Suppressor macrophage treated with lipopolysaccharide for 4 hours (primary cell): ENCODE measurements around the gene ERGIC1.
"Not testable (repeated sequence)": the region's sequence is repeated elsewhere in the genome, so short reads cannot be mapped to it uniquely, and the experiment has no call there.

ENCODE experiments used
- DNase-seq: peaks from one replicate; pipeline ENCODE4 v3.0.0-alpha.2; 2020

ERGIC1 gene

DNA sequence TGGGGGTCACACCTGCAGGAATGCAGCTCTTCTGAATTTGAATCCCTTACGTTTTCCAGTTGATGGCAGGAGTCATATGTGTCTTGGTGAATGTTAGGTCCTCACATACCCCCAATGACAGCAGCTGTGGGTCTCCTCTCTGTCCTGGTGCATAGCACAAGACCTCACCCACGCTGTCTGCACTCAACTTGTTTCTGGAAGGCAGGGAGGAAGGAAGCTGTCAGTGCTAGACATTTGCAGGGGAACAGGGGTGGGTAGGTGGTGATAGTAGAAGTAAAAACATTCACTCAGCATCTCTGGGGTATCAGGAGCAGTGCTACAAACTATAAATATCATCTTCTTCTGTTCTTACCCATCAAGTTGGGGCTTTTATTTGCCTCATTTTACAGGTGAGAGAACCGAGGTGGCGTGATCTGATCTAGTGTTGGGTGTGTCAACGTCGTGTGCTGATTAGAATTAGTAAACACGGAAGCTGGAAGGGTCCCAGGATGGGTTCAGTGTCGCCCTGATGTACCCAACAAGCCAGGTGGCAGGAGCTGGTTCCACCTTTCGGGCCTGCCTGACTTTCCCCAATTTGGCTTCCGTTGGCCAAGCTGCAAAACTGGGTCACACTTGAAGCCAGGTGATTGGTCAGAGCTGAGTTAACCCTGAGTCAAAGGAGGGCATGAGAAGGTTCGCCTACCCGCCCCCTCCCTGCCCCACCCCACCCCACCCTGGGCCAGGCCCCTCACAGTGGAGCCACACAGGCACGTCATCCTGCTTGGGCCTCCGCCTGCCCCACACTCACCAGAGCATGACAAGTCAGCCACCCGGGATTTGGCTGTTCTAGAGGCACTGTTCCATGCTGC, 15.8 kb downstream of the ERGIC1 start:
- DNase-seq: peak; percentile 50

DNA sequence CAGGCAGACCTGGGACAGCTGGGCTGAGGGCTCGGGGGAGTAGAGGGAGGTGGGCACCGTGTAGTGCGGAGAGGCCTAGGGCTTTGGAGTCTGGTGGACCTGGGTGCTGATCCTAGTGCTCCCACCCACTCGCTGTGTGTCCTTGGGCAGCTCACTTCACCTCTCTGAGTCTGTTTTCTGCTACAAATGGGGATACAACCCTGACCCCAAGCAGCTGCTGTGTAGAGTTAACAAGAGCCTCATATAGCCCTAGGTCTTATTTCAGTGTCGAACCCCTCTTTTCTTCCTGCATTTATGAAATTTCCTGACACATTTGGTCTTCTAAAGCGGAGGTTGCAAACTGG, 16.4 kb downstream of the ERGIC1 start:
- DNase-seq: no peak

DNA sequence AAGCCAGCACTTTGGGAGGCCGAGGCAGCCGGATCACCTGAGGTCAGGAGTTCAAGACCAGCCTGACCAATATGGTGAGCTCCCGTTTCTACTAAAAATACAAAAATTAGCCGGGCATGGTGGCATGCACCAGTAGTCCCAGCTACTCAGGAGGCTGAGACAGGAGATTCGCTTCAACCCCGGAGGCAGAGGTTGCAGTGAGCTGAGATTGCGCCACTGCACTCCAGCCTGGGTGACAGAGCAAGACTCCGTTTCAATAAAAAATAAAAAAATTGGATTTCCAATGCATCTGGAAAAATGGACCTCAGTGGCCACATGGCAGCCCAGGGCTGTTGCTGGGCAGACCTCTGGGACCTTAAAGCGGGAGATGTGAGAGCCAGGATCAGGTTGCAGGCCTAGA, 17.2 kb downstream of the ERGIC1 start:
- not testable (repeated sequence) for DNase-seq

DNA sequence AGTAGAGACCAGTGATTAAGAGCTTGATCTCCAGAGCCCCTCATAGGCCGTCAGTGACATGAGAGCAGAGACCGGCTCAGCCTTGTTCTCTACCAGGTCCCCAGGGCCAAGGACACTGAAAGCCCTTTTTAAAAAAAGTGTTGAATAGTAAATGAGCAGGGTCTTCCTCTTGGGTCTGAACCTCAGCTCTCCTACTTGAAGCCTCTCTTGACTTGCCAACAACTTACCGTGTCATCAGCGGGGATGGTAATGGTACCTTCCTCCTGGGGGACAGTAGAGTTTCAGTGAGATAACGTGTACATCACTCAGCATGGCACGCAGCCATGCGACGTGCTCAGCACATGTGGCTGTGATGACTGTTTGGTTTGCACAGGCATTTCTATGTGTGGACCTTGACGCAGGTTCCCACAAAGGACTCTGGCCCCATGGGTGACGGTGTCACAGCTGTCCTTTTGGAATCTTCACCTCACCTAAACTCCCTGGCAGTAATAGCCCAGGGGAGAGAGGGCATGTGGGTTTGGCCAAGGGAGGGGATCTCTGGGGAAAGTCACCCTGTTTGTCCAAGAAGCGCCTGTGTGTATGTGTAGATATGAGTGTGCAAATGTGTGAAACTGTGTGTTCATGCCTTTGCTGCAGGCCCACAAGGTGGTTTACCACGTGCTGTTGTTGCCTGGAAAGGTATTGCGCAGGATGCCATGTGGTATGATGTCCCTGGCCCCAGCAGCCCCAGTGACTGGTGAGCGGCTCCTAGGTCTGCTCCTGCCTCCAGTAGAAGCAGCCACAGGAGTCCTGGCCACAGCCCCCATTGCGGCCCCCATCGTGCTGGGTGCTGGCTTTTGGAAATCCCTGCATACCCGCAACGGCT, 18.7 kb downstream of the ERGIC1 start:
- DNase-seq: no peak

DNA sequence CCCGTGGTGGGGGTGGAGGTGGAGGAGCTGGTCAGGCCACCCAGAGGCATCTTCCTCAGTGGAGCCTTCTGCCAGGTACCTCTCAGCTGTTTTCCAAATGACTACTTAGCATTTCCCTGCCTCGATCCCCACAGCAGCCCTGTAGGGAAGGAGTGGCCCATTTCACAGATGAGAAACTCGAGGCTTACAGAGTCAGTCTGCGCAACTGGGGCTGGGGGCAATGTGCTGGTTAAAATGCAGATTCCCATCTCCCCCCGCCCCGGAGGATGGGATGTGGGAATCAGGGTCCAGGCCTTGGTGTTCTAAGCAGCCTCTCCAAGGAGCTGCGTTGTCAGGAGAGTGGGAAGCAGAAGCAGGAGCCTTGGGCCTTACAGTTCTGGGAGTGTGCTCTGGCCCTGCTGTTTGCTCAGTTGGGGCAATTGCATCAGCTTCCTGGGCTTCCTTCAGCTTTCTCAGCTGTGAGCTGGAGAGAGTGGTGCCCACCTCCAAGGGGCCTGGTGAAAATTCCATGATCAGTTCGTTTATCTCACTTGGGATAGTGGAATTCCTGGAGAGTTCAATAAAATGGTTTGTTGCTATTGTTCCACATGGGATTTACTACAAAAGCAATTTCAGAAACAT, 19.4 kb downstream of the ERGIC1 start:
- no peak for DNase-seq

DNA sequence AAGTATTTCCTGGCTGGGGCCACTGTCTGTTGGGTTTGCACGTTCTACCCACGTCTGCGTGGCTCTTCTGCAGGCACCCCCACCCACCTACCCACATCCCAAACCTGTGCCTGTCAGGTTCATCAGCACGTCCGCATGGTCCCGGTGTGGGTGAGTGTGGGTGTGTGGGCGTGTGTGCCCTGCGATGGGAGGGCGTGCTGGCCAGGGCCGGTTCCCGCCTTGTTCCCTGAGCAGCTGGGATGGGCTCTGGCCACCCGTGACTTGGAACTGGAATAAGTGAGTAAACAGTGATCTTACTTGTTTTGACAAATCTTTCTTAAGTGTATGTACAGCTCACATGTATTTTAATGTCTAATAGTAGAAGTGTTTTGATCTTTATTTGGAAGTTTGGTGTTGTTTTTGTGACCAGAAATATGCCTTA, 20.4 kb downstream of the ERGIC1 start:
- DNase-seq: no peak

DNA sequence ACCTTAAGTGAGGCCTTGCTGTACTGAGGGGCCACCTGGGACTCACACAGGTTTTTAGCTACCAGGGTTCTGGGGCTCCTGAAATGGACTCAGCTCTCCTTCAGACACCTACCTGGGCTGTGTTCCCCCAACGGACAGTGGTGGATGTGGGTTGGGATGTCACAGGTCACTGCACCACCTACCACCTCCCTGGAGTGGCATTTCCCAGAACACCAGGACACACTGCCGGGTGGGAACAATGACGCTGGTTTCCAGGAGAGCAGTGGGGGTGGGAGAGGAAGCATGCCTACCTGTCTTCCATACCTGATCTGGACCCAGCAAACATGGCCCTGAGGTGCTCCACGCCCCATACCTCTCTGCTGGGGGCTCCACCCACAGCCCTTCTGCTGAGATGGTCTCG, 20.9 kb downstream of the ERGIC1 start:
- DNase-seq: no peak

DNA sequence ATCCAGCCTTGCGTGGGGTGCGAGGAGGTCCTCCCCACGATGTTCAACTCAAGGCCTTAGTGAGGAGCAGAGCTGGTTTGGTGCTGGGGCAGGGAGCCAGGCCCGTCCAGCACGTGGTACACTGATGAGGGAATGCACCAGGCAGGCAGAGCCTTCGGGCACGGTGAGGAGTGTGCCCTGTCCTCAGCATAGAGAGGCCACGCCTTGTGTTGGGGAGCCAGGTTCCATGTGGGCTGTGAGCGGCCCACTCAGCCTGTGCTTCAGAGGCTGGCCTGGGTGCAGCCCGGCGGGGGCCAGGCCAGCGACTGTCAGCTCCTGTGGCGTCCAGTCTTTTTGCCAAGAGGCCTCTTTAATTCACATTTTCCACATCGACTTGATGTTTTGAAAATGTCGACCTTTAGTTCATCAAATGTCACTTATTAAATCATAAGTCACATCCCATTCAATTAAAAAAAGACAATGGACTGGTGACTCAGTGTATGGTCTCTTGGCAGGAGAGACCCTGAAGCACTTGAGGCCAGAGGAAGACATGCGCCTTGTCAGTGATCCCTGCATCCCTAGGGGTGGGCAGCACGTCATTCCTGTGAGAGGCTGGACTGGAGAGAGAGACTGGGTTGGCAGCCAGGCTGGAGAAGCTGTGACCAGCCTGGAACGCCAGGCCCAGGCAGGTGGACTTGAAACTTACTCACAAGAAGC, 21.7 kb downstream of the ERGIC1 start:
- no peak for DNase-seq

DNA sequence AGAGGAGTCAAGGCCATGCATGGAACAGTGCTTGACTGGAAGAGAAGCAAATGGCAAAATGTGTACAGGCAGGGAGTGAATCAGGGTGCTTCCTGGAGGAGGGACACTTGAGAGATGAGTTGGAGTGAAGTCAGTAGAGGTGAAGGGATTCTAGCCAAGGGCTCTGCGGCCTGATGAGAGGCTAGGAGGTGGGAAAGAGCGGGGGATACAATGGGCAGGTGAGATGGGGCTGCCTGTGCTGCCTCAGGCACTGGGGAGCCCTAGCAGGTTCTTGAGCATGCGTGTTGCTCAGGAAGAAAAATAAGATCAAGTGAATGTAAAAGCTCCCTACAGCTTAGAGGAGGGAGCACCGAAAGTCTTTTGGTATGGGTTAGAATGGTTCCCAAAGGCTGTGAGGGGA, 22.3 kb downstream of the ERGIC1 start:
- no peak for DNase-seq

DNA sequence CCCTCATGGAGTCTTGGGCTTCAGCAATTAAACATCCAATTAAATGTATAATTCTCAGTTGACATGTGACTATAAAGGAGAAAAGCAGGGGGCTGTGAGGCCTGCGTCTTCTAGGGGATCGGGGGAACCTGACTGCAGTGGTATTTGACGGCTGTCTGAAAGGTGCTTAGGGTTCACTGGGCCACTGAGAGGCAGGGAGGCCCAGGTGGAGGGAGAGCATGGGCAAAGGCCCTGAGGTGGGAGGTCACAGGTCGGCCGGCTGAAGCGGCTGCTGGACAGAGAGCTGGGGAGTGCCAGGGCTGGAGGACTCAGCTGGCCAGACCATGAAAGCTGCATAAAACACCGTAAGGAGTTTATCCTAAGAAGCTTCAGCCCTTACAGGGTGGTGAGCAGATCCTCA, 23.9 kb downstream of the ERGIC1 start:
- no peak for DNase-seq

DNA sequence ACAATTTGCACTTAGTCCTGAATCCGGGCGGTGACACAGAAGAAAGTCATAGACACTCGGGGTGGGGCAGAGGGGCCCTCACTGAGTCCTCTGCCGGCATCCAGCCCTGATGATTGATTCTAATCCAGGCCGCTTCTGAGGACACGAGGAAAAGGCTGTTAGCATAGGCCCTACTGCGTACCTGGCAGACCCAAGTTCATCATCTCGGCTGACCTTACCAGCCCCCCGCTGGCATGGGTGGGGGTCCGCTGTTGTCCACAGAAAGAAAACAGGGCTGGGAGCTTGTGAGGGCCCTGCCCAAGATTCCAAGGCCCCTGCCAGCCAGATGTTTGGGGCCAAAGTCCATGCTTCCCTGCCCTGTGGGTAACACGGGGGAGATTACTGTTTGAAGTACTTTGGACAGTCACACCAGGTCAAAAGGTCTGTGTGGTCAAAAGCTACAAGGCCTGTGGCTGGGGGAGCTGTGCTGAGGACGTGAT, 24.5 kb downstream of the ERGIC1 start:
- no peak for DNase-seq

DNA sequence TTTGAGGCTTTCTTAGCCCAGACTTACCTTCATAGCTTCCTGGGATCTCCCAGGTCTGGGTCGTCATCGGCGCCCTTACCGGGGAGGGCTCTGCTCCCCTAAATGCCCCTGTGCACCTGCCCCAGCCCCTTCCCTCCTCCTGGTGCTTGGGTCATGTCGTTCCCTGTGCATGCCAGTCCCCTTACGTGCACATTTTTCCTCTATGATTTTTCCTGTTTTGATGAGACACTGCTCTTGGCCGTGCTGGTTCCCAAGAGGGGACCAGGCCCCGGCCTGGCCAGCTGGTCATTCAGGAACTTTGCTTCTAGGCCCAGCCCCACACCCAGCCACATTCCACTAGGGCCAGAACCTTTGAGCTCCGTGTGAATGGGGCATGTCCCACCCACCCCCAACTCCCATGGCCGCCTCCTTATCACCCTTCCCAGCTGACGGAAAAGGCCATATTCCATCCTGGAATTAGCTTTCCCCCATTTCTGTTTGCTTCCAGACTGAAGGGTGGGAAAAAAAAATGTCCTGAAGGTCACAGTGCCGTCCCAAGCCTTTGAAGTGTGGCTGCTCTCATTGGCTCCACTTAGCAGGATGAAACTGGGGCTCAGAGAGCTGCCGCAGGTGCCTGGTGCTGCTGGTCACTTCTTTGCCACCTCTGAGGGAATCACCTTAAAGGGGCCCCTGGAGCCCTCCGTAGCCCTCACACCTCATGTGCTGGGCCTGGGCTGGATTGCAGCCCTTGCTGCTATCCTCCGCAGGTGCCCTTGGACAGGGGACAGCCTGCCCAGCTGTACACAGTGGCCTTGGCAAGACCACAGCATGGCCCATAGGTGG, 25.1 kb downstream of the ERGIC1 start:
- no peak for DNase-seq

DNA sequence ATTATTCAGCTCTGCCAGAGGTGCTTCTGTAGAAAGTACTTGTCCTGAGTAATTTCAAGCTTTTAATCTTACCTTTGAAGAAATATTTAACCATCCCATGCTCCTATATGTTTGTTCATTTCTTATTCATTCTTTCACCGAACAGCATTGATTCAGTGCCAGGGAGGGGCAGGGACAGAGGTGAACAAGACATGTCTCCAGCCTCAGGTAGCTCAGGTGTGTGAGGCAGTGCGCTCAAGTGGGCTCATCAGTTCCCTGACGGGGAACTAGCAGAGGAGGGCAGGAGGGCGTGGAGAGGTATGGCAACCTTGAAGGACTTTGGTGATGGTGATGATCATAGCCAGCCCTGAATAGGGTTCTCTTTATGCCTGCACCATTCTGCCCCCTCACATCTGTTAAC, 25.9 kb downstream of the ERGIC1 start:
- no peak for DNase-seq

DNA sequence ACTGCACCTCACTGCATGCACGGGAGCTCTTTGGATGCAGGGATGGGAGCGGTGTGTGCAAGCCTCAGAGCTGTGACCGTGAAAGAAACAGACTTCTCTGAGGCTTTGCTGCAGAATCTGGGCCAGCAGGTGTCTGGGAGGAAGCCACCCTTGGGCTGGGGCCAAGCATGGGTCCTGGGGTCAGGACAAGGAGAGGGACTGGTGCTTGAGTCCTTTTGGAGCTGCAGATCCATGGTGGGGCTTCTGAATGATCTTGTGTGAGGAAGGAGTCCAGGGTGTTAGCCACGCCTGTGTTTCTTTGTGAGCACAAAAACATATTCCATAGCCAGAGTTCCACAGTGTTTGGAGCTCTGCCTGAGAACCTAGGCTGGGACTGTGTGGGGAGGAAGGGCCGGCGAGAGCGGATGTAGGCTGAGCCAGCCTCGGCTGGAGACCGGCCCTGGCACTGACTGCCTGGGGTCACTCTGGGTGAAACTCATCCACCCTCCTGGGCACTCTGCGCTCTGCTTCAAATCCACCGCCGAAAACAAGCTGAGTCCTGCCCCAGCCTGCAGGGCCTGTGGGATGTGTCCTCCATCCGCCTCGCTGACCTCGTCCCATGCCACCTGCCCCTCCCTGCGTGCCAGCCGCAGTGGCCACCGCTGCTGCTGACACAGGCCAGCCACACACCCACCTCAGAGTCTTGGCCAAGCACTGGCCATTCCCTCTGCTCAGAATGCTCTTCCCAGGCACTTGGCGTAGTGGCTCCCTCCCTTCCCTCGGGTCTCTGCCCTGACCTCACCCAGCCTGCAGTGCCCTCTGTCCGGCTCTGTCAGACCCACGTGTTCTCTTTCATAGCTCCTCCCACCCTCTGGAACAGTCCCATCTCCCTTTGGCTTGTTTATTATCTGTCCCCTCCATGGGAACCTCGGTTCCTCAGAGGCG, 26.7 kb downstream of the ERGIC1 start:
- no peak for DNase-seq

DNA sequence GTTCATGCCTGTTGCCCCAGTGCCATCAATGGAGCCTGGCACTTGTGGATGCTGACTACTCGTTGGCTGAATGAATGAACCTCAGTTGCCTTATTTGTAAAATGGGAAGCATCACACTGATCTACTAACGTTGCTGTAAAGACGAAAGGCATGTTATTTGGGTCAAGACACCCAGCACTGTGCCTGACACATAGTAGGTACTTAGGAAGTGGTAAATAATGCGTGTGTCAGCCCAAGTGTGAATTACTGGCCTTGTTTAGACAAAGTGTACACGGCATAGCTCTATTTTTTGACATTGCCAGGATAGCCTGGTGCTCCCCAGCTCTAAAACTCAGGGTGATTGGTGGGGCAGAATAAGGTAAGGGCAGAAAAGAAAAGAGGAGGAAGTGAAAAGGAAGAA, 27.4 kb downstream of the ERGIC1 start:
- DNase-seq: no peak

DNA sequence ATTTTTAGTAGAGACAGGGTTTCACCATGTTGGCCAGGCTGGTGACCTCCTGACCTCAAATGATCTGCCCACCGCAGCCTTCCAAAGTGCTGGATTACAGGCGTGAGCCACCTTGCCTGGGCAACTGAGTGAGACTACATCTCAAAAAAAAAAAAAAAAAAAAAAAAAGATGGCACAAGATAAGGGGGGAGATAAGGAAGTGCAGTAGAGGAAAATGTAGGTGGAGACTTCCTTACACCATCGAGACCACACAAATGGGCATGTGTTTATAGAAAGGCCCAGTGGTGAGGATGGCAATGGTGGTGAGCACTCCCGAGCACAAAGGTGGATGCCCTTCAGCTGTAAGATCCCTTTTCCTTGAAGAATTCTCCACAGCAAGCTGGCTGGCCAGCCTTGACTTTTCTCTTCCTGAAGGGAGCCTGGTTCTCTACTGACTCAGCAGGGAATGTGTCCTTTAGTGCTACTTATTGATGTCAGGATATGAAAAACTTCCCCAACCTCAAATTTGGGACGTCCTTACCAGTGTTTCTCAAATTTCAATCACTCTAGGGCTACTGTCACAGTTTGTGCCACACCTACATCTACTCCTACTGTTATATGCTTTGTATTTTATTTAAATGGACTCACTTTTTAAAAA, 28.2 kb downstream of the ERGIC1 start:
- no peak for DNase-seq

DNA sequence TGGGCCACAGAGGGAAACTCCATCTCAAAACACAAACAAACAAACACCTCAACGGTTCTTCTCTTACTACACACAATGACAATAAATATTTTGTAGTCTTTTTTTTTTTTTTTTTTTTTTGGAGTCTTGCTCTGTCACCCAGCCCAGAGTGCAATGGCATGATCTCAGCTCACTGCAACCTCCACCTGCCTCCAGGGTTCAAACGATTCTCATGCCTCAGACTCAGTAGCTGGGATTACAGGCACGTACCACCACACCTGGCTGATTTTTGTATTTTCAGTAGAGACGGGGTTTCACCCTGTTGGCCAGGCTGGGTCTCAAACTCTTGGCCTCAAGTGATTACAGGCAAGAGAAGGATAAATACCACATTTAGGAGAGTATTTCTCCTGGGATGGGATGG, 30.1 kb downstream of the ERGIC1 start:
- DNase-seq: not testable (repeated sequence)

DNA sequence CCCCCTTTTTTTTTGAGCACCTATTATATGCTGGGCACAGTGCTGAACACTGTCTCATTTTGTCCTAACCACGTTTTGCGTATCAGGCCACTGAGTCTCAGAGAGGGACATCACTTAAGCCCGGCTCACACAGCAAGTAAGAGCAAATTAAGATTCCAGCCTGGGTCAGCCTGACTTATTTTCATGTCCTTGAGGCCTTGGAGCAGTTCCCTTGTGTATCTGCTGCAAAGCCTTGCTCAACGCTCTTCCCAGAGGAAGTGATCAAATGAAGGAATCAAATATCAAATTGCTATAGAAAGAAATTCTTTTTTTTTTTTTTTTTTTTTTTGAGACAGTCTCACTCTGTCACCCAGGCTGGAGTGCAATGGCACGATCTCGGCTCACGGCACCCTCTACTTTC, 30.7 kb downstream of the ERGIC1 start:
- DNase-seq: no peak

DNA sequence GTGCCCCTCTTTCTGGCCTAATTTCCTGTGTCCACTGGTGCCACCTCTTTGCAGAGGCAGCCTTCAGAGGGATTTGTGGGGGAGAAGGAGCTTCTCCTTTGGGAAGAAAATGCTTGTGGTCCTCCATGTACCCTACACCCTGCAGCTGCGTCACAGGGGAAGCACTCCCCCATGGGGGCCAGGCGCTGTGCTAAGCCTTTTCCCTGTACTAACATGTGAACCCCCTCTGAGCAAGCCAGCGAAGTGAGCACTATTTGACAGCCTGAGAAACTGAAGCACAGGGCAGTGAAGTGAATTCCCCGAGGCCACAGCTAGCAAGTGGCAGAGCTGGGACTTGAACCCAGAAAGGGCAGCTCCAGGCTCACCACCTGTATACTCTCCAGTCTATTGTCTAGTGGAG, 32.3 kb downstream of the ERGIC1 start:
- no peak for DNase-seq
